ENCODE results near the gene HIPK2.

The HIPK2 gene

DNA sequence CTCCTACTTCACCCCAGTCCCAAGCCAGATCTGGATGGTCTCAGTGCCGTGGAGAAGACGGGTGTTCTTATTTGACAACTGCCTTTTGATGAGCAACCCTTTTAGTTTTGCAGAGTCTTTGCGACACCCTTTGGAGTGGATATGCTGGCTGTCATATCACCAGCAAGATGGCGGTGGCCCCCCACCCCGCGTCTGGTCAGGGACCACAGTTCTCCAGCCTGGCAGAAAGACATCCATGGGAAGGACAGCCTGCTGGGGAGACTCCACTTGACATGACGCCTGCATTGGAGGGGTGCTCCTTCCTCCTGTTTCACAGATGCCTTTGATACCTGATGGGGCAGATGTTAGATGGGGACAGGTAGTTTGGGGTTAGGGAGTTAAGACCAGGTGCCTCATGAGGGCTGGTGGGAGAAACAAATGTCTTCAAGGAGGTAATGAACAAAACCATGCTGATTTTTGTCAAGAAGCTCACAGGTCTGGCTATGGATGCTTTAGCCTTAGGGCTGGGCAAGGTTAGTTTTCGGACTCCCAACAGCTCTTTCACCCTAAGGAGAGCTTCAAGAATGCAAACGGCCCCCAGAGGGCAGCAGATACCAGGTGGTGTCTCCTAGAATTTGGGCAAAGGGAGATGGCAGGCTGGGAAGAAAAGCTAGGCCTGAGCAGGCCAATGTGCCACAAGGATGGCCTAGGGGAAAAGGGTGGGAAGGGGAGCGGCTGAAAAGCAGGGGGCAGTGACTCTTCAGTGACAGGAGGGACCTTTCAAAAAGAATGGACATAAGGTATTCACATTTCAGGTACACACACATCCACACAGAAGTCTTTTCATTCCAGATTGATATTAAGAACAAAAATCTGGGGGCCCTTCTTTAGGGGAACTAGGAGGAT is 159.1 kb downstream of the HIPK2 start:
- Histone ChIP-seq H3K4me3 (ENCODE audit: low read depth in 1 of 2, low read length in 2 of 2) (no peak overlapping the region), H3K36me3 (ENCODE audit: insufficient read depth, low read length) (0 out of 2 replicates have a peak, but pooled peaks cover 4% of the 10 kb centered on the region), H3K9ac (ENCODE audit: low read depth, low read length) (no peak overlapping the region), H3K27ac (ENCODE audit: low read length) (no peak overlapping the region), H3K9me3 (ENCODE audit: insufficient read depth, low read length, severe bottlenecking) (no peaks in the 10 kb centered on the region), H2AFZ (ENCODE audit: low read depth, low read length) (no peak overlapping the region), H3K4me1 (ENCODE audit: insufficient read depth, low read length) (peaks cover 5% of the 10 kb centered on the region), H3K4me2 (ENCODE audit: insufficient read depth, low read length) (no peak overlapping the region), H3K79me2 (ENCODE audit: insufficient read depth, low read length) (no peaks in the 10 kb centered on the region), H4K20me1 (ENCODE audit: insufficient read depth, low read length) (no peaks in the 10 kb centered on the region), H3K27me3 (ENCODE audit: insufficient read depth, low read length, poor library complexity) (no peaks in the 10 kb centered on the region)
- peak; percentile 64 for ATAC-seq (ENCODE audit: insufficient read depth, low read depth)
- DNase-seq, result peak; percentile 63
- TF ChIP-seq EZH2 (IDR thresholded peaks at IDR 0.05; ENCODE audit: borderline replicate concordance, low read depth, low read length, severe bottlenecking), result no peak
- TF ChIP-seq, protein P1, sequence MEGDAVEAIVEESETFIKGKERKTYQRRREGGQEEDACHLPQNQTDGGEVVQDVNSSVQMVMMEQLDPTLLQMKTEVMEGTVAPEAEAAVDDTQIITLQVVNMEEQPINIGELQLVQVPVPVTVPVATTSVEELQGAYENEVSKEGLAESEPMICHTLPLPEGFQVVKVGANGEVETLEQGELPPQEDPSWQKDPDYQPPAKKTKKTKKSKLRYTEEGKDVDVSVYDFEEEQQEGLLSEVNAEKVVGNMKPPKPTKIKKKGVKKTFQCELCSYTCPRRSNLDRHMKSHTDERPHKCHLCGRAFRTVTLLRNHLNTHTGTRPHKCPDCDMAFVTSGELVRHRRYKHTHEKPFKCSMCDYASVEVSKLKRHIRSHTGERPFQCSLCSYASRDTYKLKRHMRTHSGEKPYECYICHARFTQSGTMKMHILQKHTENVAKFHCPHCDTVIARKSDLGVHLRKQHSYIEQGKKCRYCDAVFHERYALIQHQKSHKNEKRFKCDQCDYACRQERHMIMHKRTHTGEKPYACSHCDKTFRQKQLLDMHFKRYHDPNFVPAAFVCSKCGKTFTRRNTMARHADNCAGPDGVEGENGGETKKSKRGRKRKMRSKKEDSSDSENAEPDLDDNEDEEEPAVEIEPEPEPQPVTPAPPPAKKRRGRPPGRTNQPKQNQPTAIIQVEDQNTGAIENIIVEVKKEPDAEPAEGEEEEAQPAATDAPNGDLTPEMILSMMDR (IDR thresholded peaks at IDR 0.05; ENCODE audit: borderline replicate concordance, extremely low read depth, low read length, poor library complexity, severe bottlenecking), result peak; percentile 68

- no peaks in the 10 kb centered on the region for H3K27me3 ChIP-seq (ENCODE audit: insufficient read depth, low read length, poor library complexity)
- H3K4me3 ChIP-seq (ENCODE audit: low read depth in 1 of 2, low read length in 2 of 2), result no peak overlapping the region
- DNase-seq, result no peak
- H3K36me3 ChIP-seq (ENCODE audit: insufficient read depth, low read length), result 0 out of 2 replicates have a peak, but pooled peaks cover 4% of the 10 kb centered on the region
- H3K9me3 ChIP-seq (ENCODE audit: insufficient read depth, low read length, severe bottlenecking), result no peaks in the 10 kb centered on the region
- H3K4me1 ChIP-seq (ENCODE audit: insufficient read depth, low read length), result no peaks in the 10 kb centered on the region
- H3K27ac ChIP-seq (ENCODE audit: low read length), result no peak overlapping the region
- no peak overlapping the region for H3K4me2 ChIP-seq (ENCODE audit: insufficient read depth, low read length)
- no peak for ATAC-seq (ENCODE audit: insufficient read depth, low read depth)
- no peaks in the 10 kb centered on the region for H4K20me1 ChIP-seq (ENCODE audit: insufficient read depth, low read length)
- H3K9ac ChIP-seq (ENCODE audit: low read depth, low read length), result no peak overlapping the region
- no peaks in the 10 kb centered on the region for H3K79me2 ChIP-seq (ENCODE audit: insufficient read depth, low read length)
- TF ChIP-seq, protein P1 (IDR thresholded peaks at IDR 0.05; ENCODE audit: borderline replicate concordance, extremely low read depth, low read length, poor library complexity, severe bottlenecking), result no peak
- TF ChIP-seq EZH2 (IDR thresholded peaks at IDR 0.05; ENCODE audit: borderline replicate concordance, low read depth, low read length, severe bottlenecking), result no peak
- no peak overlapping the region for H2AFZ ChIP-seq (ENCODE audit: low read depth, low read length)
Observed at GRCh38 chr7:139617074-139617473, 160.7 kb downstream of the HIPK2 start.

DNA sequence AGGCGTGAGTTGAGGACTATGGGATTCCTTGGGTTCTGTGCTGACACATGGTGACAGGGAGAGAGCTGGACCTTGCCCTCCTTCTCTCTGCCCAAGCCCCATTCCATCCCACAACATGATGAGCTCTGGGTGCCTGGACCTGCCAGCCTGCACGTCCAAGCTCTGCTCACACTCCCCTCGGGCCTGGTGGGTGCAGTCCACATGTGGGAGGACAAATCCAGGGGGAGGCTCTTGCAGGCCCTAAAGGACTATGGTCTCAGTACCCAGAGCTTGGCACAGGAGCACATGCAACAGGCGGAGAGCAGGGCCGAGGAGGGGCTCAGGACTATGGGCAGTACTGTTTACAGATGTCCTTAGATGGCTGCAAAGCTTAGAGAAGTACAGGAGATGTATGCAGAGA is 162.9 kb downstream of the HIPK2 start:
- ATAC-seq (ENCODE audit: insufficient read depth, low read depth), result no peak
- Histone ChIP-seq H3K27ac (ENCODE audit: low read length) (no peak overlapping the region), H3K27me3 (ENCODE audit: insufficient read depth, low read length, poor library complexity) (no peaks in the 10 kb centered on the region), H3K4me3 (ENCODE audit: low read depth in 1 of 2, low read length in 2 of 2) (no peak overlapping the region), H2AFZ (ENCODE audit: low read depth, low read length) (no peak overlapping the region), H4K20me1 (ENCODE audit: insufficient read depth, low read length) (no peaks in the 10 kb centered on the region), H3K4me1 (ENCODE audit: insufficient read depth, low read length) (no peaks in the 10 kb centered on the region), H3K4me2 (ENCODE audit: insufficient read depth, low read length) (no peak overlapping the region), H3K79me2 (ENCODE audit: insufficient read depth, low read length) (no peaks in the 10 kb centered on the region), H3K36me3 (ENCODE audit: insufficient read depth, low read length) (0 out of 2 replicates have a peak, but pooled peaks cover 8% of the 10 kb centered on the region), H3K9me3 (ENCODE audit: insufficient read depth, low read length, severe bottlenecking) (no peaks in the 10 kb centered on the region), H3K9ac (ENCODE audit: low read depth, low read length) (no peak overlapping the region)
- no peak for DNase-seq
- no peak for TF ChIP-seq EZH2 (IDR thresholded peaks at IDR 0.05; ENCODE audit: borderline replicate concordance, low read depth, low read length, severe bottlenecking)
- TF ChIP-seq, protein P1 (IDR thresholded peaks at IDR 0.05; ENCODE audit: borderline replicate concordance, extremely low read depth, low read length, poor library complexity, severe bottlenecking), result no peak

All from DND-41 (cell line).